ENCODE measurements around the gene IBTK. TPM values are rescaled to one million over a fixed set of nuclear protein-coding genes. Genes with fewer than 3 reads are reported as not detected.
A peak's percentile ranks its signal among the peaks of the same experiment; 100 is the strongest.

IBTK gene
- total RNA-seq, 1 experiment from 2014 or later, result 17.1 TPM

DNA sequence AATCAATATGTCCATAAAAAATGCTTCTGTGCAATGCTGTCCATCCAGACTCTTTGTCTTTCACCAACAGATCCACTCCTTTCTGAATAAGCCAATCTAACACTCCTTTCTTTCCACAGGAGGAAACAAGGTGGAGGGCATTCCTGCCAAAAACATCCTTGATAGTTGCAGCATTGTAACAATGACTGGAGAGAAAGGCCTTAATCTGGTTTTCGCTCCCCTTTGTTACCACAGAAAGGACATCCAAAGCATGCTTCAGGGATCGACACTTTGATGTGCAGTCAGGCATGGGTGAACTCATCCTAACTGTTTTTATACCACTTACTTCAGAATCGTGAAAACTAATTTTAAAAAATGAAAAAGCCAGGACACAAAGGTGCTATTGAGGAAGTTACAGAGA lies 7.4 kb downstream of the IBTK start:
- Histone ChIP-seq H2BK5ac (ENCODE audit: insufficient read length, low read length) (no peak overlapping the region), H3K18ac (ENCODE audit: insufficient read length, low read depth, low read length) (no peak overlapping the region), H3K9me3 (ENCODE audit: control insufficient read depth, low read depth, low read length) (no peaks in the 10 kb centered on the region), H3K27ac (ENCODE audit: insufficient read length, low read depth, low read length) (no peak overlapping the region), H3K4ac (ENCODE audit: low read depth, low read length) (no peak overlapping the region), H4K8ac (replicated peaks; ENCODE audit: insufficient read length, low read depth, low read length) (no peak overlapping the region), H3K56ac (ENCODE audit: insufficient read length, low read depth, low read length) (no peak overlapping the region), H3K9ac (ENCODE audit: extremely low read depth, insufficient read length, low read length) (no peak overlapping the region), H3K79me2 (ENCODE audit: insufficient read depth, low read length) (peaks cover 12% of the 10 kb centered on the region; the same call in 1 of the 2 replicates), H4K5ac (ENCODE audit: insufficient read length, low read depth, low read length) (no peak overlapping the region), H2AK5ac (ENCODE audit: insufficient read length, low read length) (no peak overlapping the region), H2BK12ac (ENCODE audit: insufficient read length, low read depth, low read length) (no peak overlapping the region), H4K91ac (ENCODE audit: insufficient read length, low read depth, low read length) (no peak overlapping the region), H3K23ac (ENCODE audit: insufficient read length, low read depth, low read length) (no peak overlapping the region), H3K79me1 (ENCODE audit: insufficient read depth, low read depth, low read length, poor library complexity, severe bottlenecking) (peaks cover 5% of the 10 kb centered on the region), H3K4me1 (ENCODE audit: insufficient read depth, low read length) (no peaks in the 10 kb centered on the region), H2BK20ac (ENCODE audit: low read depth, low read length, poor library complexity, severe bottlenecking) (no peak overlapping the region), H2BK120ac (ENCODE audit: low read depth, low read length, poor library complexity, severe bottlenecking) (no peak overlapping the region), H3K27me3 (ENCODE audit: insufficient read depth, low read length) (no peaks in the 10 kb centered on the region), H2BK15ac (ENCODE audit: low read depth, low read length) (no peak overlapping the region), H4K20me1 (ENCODE audit: control insufficient read depth, insufficient read depth, insufficient read length) (no peaks in the 10 kb centered on the region), H3K4me2 (ENCODE audit: insufficient read depth, insufficient read length, low read length) (no peak overlapping the region), H3K14ac (ENCODE audit: insufficient read depth, low read length) (no peak overlapping the region), H3T11ph (ENCODE audit: low read length) (no peak overlapping the region), H3K23me2 (ENCODE audit: insufficient read length, low read depth, low read length, poor library complexity, severe bottlenecking) (no peaks in the 10 kb centered on the region), H2AFZ (ENCODE audit: low read length) (no peak overlapping the region)
- Mint-ChIP-seq H3K36me3 (ENCODE audit: insufficient read depth in 1 of 3, low read depth in 3 of 3) (peaks cover 22 to 32% (median 22%) of the 10 kb centered on the region in 3 experiments), H3K27ac (peak overlapping the region in 2 of 3 experiments; percentile 12 to 36; a peak in 2 of 7 replicates), H3K4me1 (peaks cover 15 to 17% of the 10 kb centered on the region in 2 experiments), H3K27me3 (ENCODE audit: low read depth) (no peaks in the 10 kb centered on the region), H3K4me3 (no peak overlapping the region), H3K9me3 (0 out of 5 replicates have a peak, but pooled peaks cover 0 to 3% of the 10 kb centered on the region in 2 experiments)
- DNase-seq, result no peak
- TF ChIP-seq, protein P1, sequence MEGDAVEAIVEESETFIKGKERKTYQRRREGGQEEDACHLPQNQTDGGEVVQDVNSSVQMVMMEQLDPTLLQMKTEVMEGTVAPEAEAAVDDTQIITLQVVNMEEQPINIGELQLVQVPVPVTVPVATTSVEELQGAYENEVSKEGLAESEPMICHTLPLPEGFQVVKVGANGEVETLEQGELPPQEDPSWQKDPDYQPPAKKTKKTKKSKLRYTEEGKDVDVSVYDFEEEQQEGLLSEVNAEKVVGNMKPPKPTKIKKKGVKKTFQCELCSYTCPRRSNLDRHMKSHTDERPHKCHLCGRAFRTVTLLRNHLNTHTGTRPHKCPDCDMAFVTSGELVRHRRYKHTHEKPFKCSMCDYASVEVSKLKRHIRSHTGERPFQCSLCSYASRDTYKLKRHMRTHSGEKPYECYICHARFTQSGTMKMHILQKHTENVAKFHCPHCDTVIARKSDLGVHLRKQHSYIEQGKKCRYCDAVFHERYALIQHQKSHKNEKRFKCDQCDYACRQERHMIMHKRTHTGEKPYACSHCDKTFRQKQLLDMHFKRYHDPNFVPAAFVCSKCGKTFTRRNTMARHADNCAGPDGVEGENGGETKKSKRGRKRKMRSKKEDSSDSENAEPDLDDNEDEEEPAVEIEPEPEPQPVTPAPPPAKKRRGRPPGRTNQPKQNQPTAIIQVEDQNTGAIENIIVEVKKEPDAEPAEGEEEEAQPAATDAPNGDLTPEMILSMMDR (conservative IDR thresholded peaks at IDR 0.05), result no peak
- no CpG with 5 or more reads among the region's 3 CpGs for WGBS (ENCODE audit: extremely low coverage, insufficient read length, low lambda C conversion rate)

Measured in H9 (cell line).